GM21526 (cell line): Measurements from ENCODE around the gene PRKAG1.

Experiments used
- ATAC-seq: cut with Tn5 transposase; IDR thresholded peaks from one replicate; pipeline ENCODE4 v1.9.1; 2021; ENCODE audit warnings: moderate library complexity; ENCODE audit not compliant: unreplicated experiment, low FRiP score

PRKAG1 gene

DNA sequence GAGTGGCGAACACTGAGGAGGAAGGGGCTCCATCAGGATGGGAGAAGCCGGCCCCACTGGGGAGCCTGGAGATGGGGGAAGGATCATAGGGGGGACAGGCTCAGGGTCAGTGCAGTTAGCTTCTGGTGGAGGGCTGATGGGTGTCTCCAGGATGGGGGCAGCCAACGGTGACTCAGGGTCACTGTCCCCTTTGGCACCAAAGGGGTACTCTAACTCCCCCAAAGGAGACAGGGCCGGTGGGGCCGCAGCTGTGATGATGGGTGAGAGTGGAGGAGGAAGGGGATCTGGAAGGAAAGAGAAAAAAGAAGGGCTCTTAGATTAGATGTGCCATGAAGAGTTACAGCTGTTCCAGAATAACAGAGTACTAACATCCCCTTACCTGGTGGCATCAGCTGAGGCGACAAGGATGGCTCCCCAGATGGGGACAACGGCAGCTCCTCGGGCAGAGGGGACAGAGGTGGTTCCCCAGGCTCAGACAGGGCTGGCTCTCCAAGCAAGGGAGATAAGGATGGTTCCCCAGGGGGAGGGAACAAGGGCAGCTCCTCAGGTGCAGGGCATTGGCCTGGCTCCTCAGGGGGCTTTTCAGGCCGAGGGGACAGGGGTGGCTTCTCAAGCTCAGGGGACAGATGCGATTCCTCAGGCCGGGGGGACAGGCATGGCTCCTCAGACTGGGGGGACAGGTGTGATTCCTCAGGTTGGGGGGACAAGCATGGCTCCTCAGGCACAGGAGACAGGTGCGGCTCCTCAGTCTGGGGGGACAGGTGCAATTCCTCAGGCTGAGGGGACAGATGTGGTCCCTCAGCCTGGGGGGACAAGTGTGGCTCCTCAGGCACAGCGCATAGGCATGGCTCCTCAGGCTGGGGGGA lies 32.2 kb upstream of the PRKAG1 start:
- no peak for ATAC-seq

DNA sequence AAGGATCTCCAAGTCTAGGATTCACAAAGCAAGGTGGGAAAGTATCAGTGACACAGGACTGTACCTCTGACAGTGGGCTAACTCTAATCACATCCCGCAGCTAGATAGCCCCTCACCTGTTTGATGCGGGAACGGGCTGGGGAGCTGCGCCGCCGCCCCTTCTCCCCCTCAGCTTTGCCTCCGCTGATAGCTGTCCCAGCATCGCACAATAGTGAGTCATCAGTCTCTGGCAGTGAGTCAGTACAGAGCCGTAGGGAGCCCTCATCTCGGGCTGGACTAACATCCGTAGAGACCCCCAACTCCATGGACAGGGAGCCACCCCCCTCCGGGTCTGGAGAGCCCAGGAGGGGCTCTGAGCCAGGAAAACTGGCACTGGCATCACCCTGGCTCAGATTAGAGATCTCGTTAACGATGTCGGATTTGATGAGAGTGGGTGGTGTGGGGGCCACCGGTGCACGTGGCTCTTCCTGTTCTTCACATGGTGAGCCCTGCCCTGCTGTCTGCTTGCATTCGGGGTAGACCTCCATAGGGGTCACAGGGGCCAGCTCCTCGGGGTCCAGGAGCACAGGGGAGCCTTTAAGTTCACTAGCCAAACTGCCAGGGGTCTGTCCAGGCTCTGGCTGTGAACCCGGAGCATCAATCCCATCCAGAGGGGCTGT lies 31.1 kb upstream of the PRKAG1 start:
- no peak for ATAC-seq

DNA sequence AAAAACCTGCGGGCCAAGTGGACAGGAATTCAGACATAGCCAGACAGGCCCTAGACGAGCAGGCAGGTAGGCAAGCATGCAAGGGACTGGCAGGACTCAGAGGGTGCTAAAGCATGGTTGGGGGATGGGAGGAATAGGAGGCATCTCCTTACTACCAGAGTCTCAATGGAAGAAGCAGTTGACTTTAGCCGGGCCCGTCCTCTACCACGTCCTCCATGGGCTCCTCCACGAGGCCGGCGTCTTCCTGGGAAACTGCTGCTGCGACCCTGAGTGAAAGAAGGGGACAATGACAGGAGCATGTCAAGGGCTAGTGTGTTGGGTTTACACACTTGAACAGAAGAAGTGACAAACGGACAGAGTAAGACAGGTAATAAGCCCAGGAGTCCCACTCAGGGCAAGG lies 30.4 kb upstream of the PRKAG1 start:
- no peak for ATAC-seq

DNA sequence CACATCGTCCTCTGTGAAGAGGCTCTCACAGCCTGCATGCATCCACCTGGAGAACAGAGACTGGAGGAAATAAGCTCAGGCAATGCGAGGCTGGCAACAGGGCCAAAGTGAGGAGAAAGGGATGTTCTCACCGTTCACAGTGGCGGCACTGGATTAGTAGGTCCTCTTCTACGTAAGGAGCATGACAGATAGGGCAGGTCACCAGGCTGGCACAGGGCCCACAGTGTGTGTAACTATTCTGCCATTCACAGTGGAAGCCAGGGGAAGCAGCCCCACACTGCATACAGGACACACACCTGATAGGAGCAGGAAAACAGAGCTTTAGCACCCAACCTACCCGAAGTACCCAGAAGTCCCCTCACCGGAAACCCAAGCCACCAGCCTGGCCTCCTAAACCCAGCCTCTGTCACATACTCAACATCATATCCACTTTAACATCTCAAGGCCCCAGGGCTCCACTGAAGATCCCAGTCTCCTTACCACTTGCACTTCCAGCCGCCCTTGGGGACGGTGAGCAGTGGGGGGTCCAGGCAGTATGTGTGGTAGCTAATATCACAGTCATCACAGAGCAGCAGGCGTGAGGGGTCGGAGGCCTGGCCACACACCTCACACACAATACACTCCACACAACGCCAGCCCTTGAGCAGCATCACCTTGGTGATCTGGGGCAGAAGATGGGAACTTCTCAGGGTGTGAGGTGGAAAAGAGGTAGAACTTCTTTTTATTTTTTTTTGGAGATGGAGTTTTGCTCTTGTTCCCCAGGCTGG lies 27.7 kb upstream of the PRKAG1 start:
- no peak for ATAC-seq

DNA sequence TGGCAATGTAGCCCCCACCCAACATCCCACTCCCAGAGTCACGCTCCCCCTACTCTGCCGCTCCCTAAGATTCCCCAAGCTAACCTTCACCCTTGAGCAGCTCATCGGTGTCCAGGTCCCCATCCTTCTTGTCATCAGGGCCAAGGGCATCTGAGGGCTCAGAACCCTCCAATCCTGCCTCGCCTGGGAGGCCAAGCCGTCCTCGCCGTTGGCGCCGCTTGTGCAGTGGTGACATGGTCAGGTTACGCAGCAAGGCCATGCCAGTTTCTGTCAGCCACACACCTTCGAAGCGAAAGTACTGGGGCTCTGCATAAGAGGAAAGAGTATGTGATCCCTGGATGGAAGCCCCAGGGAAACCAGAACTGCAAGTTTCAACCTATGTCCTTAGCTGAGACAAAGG lies 26.1 kb upstream of the PRKAG1 start:
- no peak for ATAC-seq

DNA sequence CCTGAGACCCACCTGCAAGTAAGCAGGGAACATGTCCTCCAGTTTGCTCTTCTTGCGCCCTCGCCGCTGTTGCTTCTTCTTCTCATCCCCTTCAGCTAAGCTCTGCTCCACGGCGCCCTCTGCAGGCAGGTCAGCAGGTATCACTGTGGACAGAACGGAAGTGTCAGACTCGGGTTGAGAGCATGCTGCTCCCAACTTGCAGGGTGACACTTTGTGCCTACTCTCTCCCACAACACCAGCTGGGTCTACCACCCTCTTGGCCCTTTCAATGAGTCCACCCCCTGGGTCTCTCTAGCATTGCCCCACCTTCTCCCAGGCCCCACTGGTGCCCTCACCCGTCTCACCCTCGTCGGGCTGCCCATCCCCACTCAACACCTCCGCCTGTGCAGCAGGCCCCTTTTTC lies 25.3 kb upstream of the PRKAG1 start:
- ATAC-seq, result no peak

DNA sequence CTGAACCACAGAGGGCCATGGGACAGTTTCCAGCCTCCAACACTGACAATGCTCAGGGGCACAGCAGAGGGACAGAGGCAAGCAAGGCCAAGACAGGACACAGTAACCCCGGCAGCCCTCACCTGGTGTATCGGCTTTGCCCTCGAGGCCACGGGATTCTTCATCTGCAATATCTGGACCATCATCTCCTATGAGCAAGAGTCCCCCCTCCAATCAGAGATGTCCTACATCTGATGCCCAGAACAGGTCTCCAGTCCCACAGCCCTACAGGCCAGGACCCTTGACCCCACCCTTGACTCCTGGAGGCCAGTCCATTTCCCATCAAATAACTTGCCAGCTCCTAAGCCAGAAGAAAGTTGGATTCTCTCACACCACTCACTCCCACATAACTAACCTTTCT lies 24.7 kb upstream of the PRKAG1 start:
- ATAC-seq, result no peak

DNA sequence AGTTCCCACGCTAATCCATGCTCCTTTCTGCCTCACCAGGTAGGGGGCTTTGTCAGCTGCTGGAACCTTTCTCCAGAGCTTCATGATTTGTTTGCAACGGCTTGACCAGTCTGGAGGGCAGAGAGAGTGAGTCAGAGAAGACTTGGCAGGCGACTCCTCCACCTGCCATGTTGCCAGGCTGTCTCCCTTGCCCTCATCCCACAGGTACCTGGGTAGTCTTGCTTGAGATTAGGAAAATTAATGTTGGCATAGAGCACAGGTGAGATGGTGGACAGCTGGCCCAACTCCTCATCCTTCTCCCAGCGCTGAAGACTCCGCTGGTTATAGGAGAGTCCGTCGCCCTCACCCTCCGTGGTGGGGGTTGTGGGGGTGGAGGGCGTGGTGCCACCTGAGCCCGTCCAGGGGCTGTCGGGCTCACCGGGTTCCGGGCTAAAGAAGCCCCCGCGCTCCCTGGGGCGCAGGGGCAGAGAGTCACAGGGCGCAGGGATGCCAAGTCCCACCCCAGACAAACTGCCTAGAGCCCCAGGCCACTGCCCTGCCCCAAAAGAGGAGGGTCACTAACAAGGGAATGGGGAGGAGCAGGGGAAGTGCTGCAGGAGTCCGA lies 23.4 kb upstream of the PRKAG1 start:
- ATAC-seq, result no peak

DNA sequence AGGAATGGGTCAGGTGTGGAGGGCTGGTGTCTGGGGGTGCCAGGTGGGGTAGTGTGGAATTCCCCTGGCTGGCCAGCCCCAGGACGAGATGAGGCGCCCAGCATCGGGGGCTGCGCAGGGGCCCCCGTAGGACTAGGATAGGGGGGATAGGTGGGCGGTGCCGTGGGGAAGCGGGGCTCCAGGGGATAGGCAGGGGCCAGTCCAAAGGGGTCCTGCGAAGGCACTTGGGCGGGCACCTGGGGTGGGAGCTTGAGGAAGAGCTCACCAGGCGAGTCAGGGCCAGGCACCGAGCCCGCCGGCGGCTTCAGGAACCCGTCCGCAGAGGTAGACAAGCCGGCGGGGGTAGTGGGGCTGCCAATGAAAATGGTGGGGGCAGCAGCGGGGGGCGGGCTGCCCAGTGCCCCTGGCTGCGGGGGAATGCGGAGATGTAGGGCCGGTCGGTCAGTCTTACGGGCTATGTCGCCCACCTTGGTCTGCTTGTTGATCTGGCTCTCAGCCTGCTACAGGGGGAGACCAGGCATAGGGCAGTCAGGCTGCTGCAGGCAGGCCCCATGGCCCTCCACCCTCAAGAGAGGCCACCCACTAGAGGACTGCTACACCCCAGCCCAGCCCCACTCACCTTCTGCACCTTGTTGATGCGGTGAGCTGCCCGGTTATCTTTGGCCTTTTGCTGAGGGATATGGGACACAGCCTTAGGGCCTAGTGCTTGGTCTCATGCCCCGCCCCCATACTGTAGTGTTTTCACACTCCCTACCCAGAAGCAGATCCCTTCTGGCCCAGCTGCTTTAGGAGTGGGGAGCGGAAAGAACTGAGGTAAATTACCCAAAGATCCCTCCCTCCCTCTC lies 22.7 kb upstream of the PRKAG1 start:
- ATAC-seq, result no peak

DNA sequence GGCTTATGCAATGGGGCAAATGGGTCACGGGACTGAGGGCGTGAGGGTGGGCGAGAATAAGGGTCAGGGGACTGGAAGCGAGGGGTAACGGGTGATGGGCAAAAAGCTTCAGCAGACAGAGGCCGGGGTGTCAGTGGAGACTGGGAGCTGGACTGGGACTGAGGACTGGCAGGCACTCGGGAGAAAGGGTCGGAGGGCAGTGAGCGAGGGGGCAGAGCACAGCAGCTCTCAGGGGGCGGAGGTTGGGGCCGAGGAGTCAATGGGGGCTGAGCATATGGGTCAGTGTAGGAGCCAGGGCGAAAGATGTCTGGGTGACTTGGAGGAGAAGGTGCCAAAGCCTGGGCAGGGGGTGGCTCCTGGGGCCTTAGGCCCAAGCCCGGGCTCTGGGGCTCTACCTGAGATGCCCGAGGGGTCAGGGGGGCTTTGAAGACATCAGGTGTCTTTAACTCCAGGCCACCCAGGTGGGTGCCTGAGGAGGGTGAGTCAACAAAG lies 21.8 kb upstream of the PRKAG1 start:
- no peak for ATAC-seq

DNA sequence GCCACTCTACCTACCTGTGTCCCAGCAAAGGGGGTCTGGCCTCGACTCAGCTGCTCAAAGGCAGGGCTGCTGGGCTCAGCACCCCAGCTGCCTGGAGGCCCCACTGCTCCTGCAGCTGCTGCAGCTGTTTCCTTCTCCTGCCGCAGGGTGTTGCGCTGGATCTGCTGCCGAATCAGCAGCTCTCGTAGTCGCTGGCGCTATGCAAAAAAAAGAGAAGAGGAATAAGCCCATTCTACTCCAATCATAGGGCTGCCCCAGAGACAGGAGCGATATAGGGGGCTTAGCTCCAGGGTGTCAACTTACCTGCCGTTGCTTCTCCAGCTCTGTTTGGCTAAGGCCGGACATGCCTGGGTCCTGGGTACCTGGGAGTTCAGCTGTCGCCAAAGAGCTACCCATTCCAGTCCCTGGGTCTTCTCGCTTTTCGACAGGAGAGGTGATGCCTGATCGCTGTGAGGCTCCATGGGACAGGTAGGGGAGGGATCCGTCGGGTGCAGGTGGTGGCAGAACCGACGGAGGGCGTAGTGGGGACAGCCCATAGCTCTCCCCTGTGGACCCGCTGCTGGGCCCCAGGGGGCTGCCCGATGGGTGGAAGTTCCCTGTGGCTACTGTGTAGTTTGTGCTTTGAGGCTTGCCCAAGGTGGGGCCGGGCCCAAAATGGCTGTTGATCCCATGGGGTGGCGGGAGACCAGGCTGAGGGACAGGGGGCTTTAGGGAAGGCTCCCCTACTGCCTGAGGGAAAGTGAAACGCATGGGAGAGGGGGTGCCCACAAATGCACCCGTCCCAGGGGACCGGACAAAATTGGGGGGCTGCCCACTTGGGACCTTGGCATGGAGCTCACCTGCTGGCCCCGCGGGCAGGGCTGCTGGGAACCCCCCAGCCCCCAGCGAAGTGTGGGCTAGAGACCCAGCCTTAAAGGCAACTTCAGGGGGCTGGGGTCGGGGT lies 21.1 kb upstream of the PRKAG1 start:
- ATAC-seq, result no peak

DNA sequence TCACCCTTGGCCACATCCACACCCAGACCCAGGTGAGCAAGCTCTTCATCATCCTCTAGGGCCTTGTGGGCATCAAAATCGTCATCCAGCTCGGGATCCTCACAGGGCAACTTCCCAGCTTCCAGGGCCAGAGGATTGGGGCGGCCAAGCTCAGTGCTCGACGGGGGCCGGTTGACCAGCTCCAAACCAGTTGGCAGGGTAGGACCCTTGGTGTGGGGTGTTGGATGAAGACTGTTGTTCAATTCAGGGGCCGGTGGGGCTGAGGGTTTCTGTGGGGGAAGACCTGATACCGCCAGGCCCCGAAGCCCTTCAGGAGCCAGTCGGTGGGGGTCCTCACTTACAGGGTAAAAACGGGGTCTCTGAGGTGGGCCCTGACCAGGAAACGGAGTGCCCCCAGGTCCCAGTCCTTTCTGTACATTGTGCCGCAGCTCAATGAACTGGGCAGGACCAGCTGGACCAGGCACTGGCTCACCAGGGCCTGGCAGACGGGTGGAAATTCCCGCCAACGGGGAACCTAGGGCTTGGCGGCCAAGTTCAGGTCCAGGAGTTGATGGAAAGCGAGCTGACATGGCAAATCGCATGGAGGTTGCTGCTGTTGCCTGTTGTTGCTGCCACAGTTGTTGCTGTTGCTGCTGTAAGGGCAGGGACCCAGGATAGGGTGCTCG lies 19.8 kb upstream of the PRKAG1 start:
- ATAC-seq, result no peak

DNA sequence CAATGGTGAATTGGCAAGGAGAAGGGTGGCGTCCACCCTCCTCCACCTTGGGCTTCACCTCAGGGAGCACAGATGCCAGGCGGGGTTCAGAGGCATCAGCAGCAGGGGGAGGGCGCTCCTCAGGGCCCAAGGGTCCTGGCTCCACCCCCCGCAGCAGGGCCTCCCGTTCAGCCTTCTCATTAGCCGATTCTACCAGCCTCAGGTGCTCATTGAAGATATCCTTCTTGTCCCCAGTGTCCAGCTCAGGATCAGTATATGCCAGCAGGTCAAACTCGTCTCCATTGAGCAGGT lies 19.3 kb upstream of the PRKAG1 start:
- no peak for ATAC-seq

DNA sequence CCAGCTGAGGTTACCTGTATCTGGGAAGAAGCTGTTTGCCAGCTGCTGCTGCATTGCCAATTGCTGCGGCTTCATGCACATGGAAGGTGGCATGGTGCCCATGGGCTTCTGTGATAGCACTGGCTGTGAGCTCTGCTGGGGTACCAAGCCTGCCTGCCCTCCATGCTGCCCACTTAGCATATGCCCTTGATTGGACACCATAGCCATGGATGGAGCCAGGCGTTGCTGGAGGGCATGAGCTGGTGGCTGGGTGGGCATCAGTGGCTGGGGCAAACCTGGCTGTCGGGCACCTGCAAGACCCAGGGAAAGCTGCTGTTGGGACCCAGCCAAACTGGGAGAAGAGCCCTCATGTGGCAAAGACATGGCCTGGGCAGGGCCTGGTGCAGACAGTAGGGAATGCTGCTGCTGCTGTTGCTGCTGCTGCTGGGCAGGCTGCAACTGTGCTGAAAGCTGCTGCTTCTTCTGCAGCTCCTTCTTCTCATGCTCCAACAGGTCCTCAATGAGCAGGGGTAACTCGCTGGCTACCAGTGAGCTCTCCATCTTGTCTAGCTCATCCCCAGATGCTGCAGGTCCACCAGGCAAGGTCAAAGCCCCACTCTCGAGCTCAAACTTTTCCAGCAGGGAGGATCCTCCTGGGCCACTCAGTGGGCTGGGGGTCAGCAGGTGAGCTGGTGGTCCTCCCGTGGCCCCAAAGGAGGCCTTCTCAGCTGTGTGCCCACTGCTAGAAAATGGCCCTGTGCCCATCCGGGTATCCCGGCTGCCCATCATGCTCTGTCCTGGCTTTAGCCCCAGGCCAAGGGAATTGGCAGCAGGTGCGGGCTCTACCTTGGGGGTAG lies 18.8 kb upstream of the PRKAG1 start:
- no peak for ATAC-seq

DNA sequence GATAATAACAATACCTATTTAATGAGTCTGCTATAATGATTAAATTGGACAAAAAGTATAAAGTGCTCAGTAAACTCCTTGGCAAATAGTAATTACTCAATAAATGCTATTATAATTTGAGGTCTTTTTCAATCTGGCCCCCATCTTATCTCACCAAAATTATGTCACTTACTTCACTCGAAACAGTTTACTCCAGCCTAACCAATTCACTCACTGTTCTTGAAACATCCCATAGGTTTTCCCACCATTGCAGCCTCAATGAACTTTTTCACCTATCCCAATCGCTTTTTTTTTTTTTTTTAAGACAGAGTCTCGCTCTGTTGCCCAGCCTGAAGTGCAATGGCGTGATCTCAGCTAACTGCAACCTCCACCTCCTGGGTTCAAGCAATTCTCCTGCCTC lies 17.5 kb upstream of the PRKAG1 start:
- ATAC-seq, result no peak

DNA sequence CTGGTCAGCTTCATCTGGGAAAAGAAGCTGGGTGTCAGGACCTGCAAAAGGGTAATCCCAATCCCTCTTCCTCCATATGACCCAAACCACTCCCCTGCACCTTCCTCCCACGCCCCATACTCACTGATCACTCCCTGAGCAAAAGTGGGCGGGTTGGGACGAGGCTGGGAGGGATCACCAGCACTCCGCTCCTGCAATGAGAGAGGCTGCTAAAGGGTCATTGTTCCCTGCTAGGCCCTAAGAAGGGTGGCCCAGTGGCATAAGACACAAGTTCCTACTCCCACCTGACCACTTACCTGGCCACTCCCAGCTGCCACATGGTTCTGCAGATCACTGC lies 15.7 kb upstream of the PRKAG1 start:
- ATAC-seq, result no peak

DNA sequence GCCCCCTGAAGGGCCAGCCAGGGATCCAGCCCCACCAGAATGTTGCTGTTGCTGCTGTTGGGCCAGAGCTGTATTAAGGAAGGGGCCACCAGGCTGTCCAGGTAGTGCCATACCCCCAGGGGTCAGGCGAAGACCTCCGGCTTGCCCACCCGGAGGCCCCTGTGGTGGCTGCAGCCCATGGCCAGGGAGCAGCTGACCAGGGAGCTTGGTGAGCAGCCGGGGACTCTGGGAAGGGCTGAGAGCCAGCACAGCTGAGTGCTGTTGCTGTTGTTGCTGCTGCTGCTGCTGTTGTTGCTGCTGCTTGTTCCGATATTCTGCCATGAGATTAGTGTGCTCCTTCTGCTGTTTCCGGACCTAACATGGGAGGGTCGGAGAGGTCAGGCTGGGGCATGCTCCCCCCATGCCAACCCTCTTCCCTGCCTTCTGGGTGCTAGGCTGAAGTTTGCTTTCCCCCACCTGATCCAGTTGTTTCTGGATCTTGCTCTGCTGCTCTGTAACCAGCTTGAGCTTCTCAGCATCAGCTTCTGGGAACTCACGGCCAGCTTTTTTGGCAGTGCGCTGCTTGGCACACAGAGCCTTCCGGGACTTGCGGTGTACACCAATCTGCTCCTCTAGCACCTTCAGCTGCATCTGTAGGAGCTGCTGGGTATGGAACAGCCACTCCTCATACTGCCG lies 15.2 kb upstream of the PRKAG1 start:
- no peak for ATAC-seq
